H1 (cell line): ENCODE measurements around the gene GPR42.

Experiments used
- ATF2 ChIP-seq: IDR thresholded peaks from 2 replicates; pipeline ENCODE4 v1.6.1; 2012; ENCODE audit warnings: low read length, inconsistent platforms
- CEBPB ChIP-seq: IDR thresholded peaks from 2 replicates; pipeline ENCODE4 v1.6.1; 2012; ENCODE audit warnings: low read depth, low read length
- CTCF ChIP-seq, 3 experiments: IDR thresholded peaks; 1 replicate in 2 of 3; 2 replicates in 1 of 3; pipeline versions ENCODE4 v1.5.1 to v1.6.1; 2011; ENCODE audit warnings: low read length in 3 of 3, mild to moderate bottlenecking in 3 of 3, inconsistent platforms in 2 of 3, low read depth in 1 of 3, moderate library complexity in 1 of 3; ENCODE audit not compliant: insufficient read depth in 1 of 3; ENCODE audit errors: control extremely low read depth in 1 of 3
- EZH2 ChIP-seq: fragments of 200-600 bp; sonication (generic); IDR thresholded peaks from 2 replicates; pipeline ENCODE4 v1.7.1; 2012; ENCODE audit warnings: low read depth, mild to moderate bottlenecking, moderate library complexity, low read length, inconsistent platforms; ENCODE audit not compliant: severe bottlenecking
- GABPA ChIP-seq: IDR thresholded peaks from 2 replicates; pipeline ENCODE4 v1.6.1; 2011; ENCODE audit warnings: mild to moderate bottlenecking, low read length, moderate library complexity, borderline replicate concordance; ENCODE audit not compliant: insufficient read depth
- MAFK ChIP-seq: IDR thresholded peaks from 2 replicates; pipeline ENCODE4 v1.6.1; 2012; ENCODE audit warnings: low read depth, mild to moderate bottlenecking, improper control_type of control experiment, low read length
- PHF8 ChIP-seq: fragments of 200-600 bp; sonication (generic); conservative IDR thresholded peaks from 2 replicates; pipeline ENCODE4 v1.7.1; 2012; ENCODE audit warnings: low read depth, mild to moderate bottlenecking, inconsistent platforms, low read length, moderate library complexity
- POLR2A ChIP-seq, 2 experiments: IDR thresholded peaks; 1 replicate in 1 of 2; 2 replicates in 1 of 2; pipeline ENCODE4 v1.6.1; 2011; ENCODE audit warnings: low read depth in 2 of 2, low read length in 2 of 2, mild to moderate bottlenecking in 2 of 2; ENCODE audit errors: control extremely low read depth in 1 of 2
- POLR2AphosphoS5 ChIP-seq: IDR thresholded peaks from 2 replicates; pipeline ENCODE4 v1.6.1; 2011; ENCODE audit warnings: low read depth, low read length
- SUZ12 ChIP-seq: fragments of 200-600 bp; sonication (generic); IDR thresholded peaks from 2 replicates; pipeline ENCODE4 v1.6.1; 2012; ENCODE audit warnings: mild to moderate bottlenecking, inconsistent platforms, low read length, moderate library complexity, mixed read lengths
- TAF1 ChIP-seq: IDR thresholded peaks from 2 replicates; pipeline ENCODE4 v1.6.1; 2011; ENCODE audit warnings: mild to moderate bottlenecking, low read depth, low read length
- TBP ChIP-seq: IDR thresholded peaks from 2 replicates; pipeline ENCODE4 v1.6.1; 2011; ENCODE audit warnings: low read depth, low read length, improper control_type of control experiment
- ZNF274 ChIP-seq: IDR thresholded peaks from 2 replicates; pipeline ENCODE4 v1.7.0; 2012; ENCODE audit warnings: low read length, borderline replicate concordance; ENCODE audit errors: extremely low read depth

GRCh38 chr19:35379992-35380391, 9.1 kb downstream of the GPR42 start:
- TF ChIP-seq CTCF (IDR thresholded peaks at IDR 0.05; ENCODE audit: control extremely low read depth in 1 of 3, insufficient read depth in 1 of 3, low read depth in 1 of 3, low read length in 3 of 3) = no peak
- TF ChIP-seq GABPA = no peak
- no peak for TF ChIP-seq POLR2A (IDR thresholded peaks at IDR 0.05; ENCODE audit: control extremely low read depth in 1 of 2, low read depth in 2 of 2, low read length in 2 of 2)
- no peak for TF ChIP-seq EZH2
- no peak for TF ChIP-seq ATF2
- no peak for TF ChIP-seq ZNF274
- no peak for TF ChIP-seq CEBPB
- no peak for TF ChIP-seq POLR2AphosphoS5
- no peak for TF ChIP-seq SUZ12
- TF ChIP-seq MAFK = no peak
- no peak for TF ChIP-seq PHF8
- TF ChIP-seq TBP = no peak
- TF ChIP-seq TAF1 = no peak
